ENCODE data around the gene IQSEC3.

Gene IQSEC3

DNA sequence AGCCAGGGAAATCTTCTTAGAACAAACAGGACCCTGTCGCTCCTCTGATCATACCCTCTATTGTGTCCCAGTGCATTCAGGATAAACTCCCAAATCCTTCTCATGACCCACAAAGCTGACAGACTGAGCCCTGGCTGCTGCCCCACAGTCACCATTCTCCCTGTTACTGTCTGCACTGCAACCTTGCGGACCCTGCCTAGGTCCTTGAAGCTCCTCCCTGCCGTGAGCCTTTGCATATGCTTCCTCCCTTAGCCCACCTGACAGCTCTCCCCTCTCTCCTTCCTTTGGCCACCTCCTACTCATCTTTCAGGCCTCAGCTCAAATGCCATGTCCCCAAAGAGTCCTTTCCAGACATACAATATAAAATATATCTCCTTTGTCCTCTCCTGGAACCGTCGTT lies 85.0 kb downstream of the IQSEC3 start:
- no peak for DNase-seq (ENCODE audit: extremely low spot score)
- ChIA-PET CTCF (interaction anchor here (0.6 kb wide), 1 partner anchor 63 kb away, joined by 3 read pairs; no protein-coding TSS in a partner anchor), POLR2A (no interaction called here)
- no peak for TF ChIP-seq FOXA1 (IDR thresholded peaks at IDR 0.05)
- no peak for TF ChIP-seq SUZ12 (IDR thresholded peaks at IDR 0.05)
- no peak for TF ChIP-seq SP1 (IDR thresholded peaks at IDR 0.05)
- no peak for TF ChIP-seq CTBP1 (IDR thresholded peaks at IDR 0.05; ENCODE audit: borderline replicate concordance)
- TF ChIP-seq FOXM1 (IDR thresholded peaks at IDR 0.05; ENCODE audit: borderline replicate concordance): no peak
- TF ChIP-seq LEF1 (IDR thresholded peaks at IDR 0.05; ENCODE audit: borderline replicate concordance): no peak
- TF ChIP-seq ARNT (IDR thresholded peaks at IDR 0.05): no peak
- no peak for TF ChIP-seq HDGF (IDR thresholded peaks at IDR 0.05; ENCODE audit: borderline replicate concordance)
- no peak for TF ChIP-seq NFRKB (IDR thresholded peaks at IDR 0.05)
- no peak for TF ChIP-seq L3MBTL2 (conservative IDR thresholded peaks at IDR 0.05)
- TF ChIP-seq, protein P1, sequence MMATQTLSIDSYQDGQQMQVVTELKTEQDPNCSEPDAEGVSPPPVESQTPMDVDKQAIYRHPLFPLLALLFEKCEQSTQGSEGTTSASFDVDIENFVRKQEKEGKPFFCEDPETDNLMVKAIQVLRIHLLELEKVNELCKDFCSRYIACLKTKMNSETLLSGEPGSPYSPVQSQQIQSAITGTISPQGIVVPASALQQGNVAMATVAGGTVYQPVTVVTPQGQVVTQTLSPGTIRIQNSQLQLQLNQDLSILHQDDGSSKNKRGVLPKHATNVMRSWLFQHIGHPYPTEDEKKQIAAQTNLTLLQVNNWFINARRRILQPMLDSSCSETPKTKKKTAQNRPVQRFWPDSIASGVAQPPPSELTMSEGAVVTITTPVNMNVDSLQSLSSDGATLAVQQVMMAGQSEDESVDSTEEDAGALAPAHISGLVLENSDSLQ (IDR thresholded peaks at IDR 0.05): no peak
- TF ChIP-seq FOXK2 (IDR thresholded peaks at IDR 0.05): no peak
- no peak for TF ChIP-seq BHLHE40 (IDR thresholded peaks at IDR 0.05; ENCODE audit: borderline replicate concordance)
- TF ChIP-seq ELF4 (IDR thresholded peaks at IDR 0.05): no peak

DNA sequence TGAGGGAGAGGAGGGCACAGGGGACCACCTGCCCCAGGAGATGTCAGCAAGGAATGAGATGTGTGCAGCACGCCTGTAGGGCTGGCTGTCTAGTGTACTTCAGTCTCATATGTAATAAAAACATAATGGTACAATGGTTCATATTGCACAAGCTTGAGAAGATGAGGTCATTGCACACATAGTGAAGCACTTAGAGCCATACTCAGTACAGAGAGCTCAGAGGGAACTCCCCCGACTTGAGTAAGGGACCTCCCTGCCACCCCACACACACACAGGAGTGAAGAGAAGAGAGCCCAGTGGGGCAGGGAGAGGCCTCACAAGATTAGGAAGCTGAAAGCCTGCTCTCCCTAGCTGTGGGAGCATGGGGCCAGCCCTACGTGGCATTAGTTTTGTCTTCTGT lies 85.9 kb downstream of the IQSEC3 start:
- ChIA-PET POLR2A (no interaction called here), CTCF (interaction anchor here (1.1 to 1.5 kb wide), 4 partner anchors 10 to 36 kb away, joined by 3 read pairs; no protein-coding TSS in a partner anchor)
- TF ChIP-seq SP1 (IDR thresholded peaks at IDR 0.05) (no peak), FOXA1 (IDR thresholded peaks at IDR 0.05) (no peak), BHLHE40 (IDR thresholded peaks at IDR 0.05; ENCODE audit: borderline replicate concordance) (no peak), TARDBP (IDR thresholded peaks at IDR 0.05) (no peak), ARNT (IDR thresholded peaks at IDR 0.05) (no peak), ZNF384 (IDR thresholded peaks at IDR 0.05) (no peak), LEF1 (IDR thresholded peaks at IDR 0.05; ENCODE audit: borderline replicate concordance) (no peak), FOXM1 (IDR thresholded peaks at IDR 0.05; ENCODE audit: borderline replicate concordance) (no peak), NFRKB (IDR thresholded peaks at IDR 0.05) (no peak), ELF4 (IDR thresholded peaks at IDR 0.05) (no peak), CTBP1 (IDR thresholded peaks at IDR 0.05; ENCODE audit: borderline replicate concordance) (no peak), SUZ12 (IDR thresholded peaks at IDR 0.05) (no peak), HDGF (IDR thresholded peaks at IDR 0.05; ENCODE audit: borderline replicate concordance) (no peak), L3MBTL2 (conservative IDR thresholded peaks at IDR 0.05) (no peak), FOXK2 (IDR thresholded peaks at IDR 0.05) (no peak)
- TF ChIP-seq, protein P1 (IDR thresholded peaks at IDR 0.05): no peak
- DNase-seq (ENCODE audit: extremely low spot score): no peak

DNA sequence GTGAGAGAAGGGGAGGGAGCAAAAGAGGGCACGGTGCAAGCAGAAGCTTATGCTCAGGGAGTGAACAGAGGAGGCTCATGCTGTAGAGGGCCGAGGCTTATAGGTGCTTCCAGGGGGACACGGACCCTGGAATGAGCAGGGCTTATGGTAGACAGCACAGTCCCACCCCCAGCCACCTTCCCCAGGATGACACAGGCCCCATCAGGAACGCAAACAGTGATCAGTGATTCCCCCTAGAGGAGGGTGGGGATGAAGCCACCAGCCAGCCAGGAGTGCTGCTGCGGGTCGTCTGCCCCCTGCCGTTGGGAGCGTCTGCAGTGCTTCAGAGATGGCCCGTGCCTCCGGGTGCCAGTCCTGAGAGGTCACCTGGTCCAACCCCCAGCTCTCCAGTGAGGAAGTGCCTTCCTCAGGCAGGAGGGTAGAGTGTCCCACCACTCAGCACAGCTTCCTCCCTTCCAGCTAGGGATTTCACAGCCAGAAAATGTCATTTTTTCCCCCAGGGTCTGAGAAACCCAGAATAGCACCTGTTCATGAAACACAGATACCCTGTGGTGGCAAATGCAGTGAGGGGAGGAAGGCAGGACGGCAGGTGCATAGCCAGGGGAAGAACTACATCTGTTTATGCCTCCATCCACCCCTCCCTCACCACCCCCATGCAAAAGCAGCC lies 86.6 kb downstream of the IQSEC3 start:
- DNase-seq (ENCODE audit: extremely low spot score): peak; percentile 85
- ChIA-PET POLR2A (no interaction called here), CTCF (interaction anchor here (0.7 to 1.5 kb wide), 6 partner anchors 11 to 54 kb away, joined by 3 to 4 read pairs (median 3); no protein-coding TSS in a partner anchor)
- no peak for TF ChIP-seq BHLHE40 (IDR thresholded peaks at IDR 0.05; ENCODE audit: borderline replicate concordance)
- TF ChIP-seq NFRKB (IDR thresholded peaks at IDR 0.05): no peak
- no peak for TF ChIP-seq ARNT (IDR thresholded peaks at IDR 0.05)
- TF ChIP-seq, protein P1 (IDR thresholded peaks at IDR 0.05): no peak
- TF ChIP-seq SP1 (IDR thresholded peaks at IDR 0.05): no peak
- no peak for TF ChIP-seq TARDBP (IDR thresholded peaks at IDR 0.05)
- no peak for TF ChIP-seq FOXK2 (IDR thresholded peaks at IDR 0.05)
- no peak for TF ChIP-seq L3MBTL2 (conservative IDR thresholded peaks at IDR 0.05)
- TF ChIP-seq LEF1 (IDR thresholded peaks at IDR 0.05; ENCODE audit: borderline replicate concordance): no peak
- no peak for TF ChIP-seq FOXA1 (IDR thresholded peaks at IDR 0.05)
- no peak for TF ChIP-seq ZNF384 (IDR thresholded peaks at IDR 0.05)
- TF ChIP-seq CTBP1 (IDR thresholded peaks at IDR 0.05; ENCODE audit: borderline replicate concordance): no peak

- DNase-seq (ENCODE audit: extremely low spot score): no peak
- ChIA-PET CTCF (interaction anchor here (0.6 to 1.4 kb wide), 3 partner anchors 15 to 54 kb away, joined by 3 to 4 read pairs (median 4); no protein-coding TSS in a partner anchor), POLR2A (no interaction called here)
- TF ChIP-seq SUZ12 (IDR thresholded peaks at IDR 0.05): no peak
- TF ChIP-seq ARNT (IDR thresholded peaks at IDR 0.05): no peak
- no peak for TF ChIP-seq ELF4 (IDR thresholded peaks at IDR 0.05)
Measured at GRCh38 chr12:154058-154457, 87.5 kb downstream of the IQSEC3 start.

GRCh38 chr12:155006-155405 lies 88.4 kb downstream of the IQSEC3 start:
- DNase-seq (ENCODE audit: extremely low spot score): no peak
- no peak for TF ChIP-seq FOXA1 (IDR thresholded peaks at IDR 0.05)
- no peak for TF ChIP-seq L3MBTL2 (conservative IDR thresholded peaks at IDR 0.05)
- no peak for TF ChIP-seq TARDBP (IDR thresholded peaks at IDR 0.05)
- TF ChIP-seq, protein P1 (IDR thresholded peaks at IDR 0.05): no peak
- no peak for TF ChIP-seq CTBP1 (IDR thresholded peaks at IDR 0.05; ENCODE audit: borderline replicate concordance)
- TF ChIP-seq BHLHE40 (IDR thresholded peaks at IDR 0.05; ENCODE audit: borderline replicate concordance): no peak
- no peak for TF ChIP-seq SUZ12 (IDR thresholded peaks at IDR 0.05)
- no peak for TF ChIP-seq FOXK2 (IDR thresholded peaks at IDR 0.05)
- no peak for TF ChIP-seq HDGF (IDR thresholded peaks at IDR 0.05; ENCODE audit: borderline replicate concordance)
- no peak for TF ChIP-seq ARNT (IDR thresholded peaks at IDR 0.05)
- TF ChIP-seq FOXM1 (IDR thresholded peaks at IDR 0.05; ENCODE audit: borderline replicate concordance): no peak
- TF ChIP-seq ZNF384 (IDR thresholded peaks at IDR 0.05): no peak
- TF ChIP-seq NFRKB (IDR thresholded peaks at IDR 0.05): no peak
- ChIA-PET CTCF (no interaction called here), POLR2A (no interaction called here)
